GM12865 (cell line): ENCODE measurements around the gene RBM20.

Experiments
- DNase-seq: peaks from one replicate; pipeline ENCODE4 v3.0.0; 2010; ENCODE audit warnings: low read depth
- H3K4me3 ChIP-seq: 2 replicates; pipeline ENCODE4 v1.5.1; 2011; ENCODE audit warnings: mild to moderate bottlenecking, low read depth, low read length, control low read depth
- CTCF ChIP-seq: IDR thresholded peaks from 2 replicates; pipeline ENCODE4 v1.5.1; 2011; ENCODE audit warnings: low read length, control low read depth, low read depth, inconsistent platforms; ENCODE audit not compliant: insufficient read depth; ENCODE audit errors: missing control alignments

RBM20 gene

GRCh38 chr10:110649347-110650264 lies 5.5 kb downstream of the RBM20 start:
- no peak for DNase-seq
- no peak overlapping the region for H3K4me3 ChIP-seq
- TF ChIP-seq CTCF: no peak

- no peak for DNase-seq
- TF ChIP-seq CTCF: no peak
- H3K4me3 ChIP-seq: no peak overlapping the region
These were observed 6.1 kb downstream of the RBM20 start for GRCh38 chr10:110650265-110650668.

GRCh38 chr10:110651044-110651958 lies 7.2 kb downstream of the RBM20 start:
- no peak for TF ChIP-seq CTCF
- H3K4me3 ChIP-seq: no peak overlapping the region
- peak; percentile 55 for DNase-seq

- H3K4me3 ChIP-seq: no peak overlapping the region
- DNase-seq: no peak
- TF ChIP-seq CTCF: no peak
These were observed 8.5 kb downstream of the RBM20 start for GRCh38 chr10:110652475-110653118.

GRCh38 chr10:110655320-110655719 lies 11.2 kb downstream of the RBM20 start:
- H3K4me3 ChIP-seq: no peak overlapping the region
- no peak for DNase-seq
- no peak for TF ChIP-seq CTCF

GRCh38 chr10:110656612-110657011 lies 12.5 kb downstream of the RBM20 start:
- H3K4me3 ChIP-seq: no peak overlapping the region
- no peak for DNase-seq
- no peak for TF ChIP-seq CTCF
